NCI-H2196 treated with DMSO at 0.1 percent for 48 hours (cell line): ENCODE results near the gene CD2.

Source experiments
- DNase-seq: peaks from one replicate; lab custom pipeline; 2025; ENCODE audit not compliant: unreplicated experiment; lab: John Stamatoyannopoulos, UW

Gene CD2

DNA sequence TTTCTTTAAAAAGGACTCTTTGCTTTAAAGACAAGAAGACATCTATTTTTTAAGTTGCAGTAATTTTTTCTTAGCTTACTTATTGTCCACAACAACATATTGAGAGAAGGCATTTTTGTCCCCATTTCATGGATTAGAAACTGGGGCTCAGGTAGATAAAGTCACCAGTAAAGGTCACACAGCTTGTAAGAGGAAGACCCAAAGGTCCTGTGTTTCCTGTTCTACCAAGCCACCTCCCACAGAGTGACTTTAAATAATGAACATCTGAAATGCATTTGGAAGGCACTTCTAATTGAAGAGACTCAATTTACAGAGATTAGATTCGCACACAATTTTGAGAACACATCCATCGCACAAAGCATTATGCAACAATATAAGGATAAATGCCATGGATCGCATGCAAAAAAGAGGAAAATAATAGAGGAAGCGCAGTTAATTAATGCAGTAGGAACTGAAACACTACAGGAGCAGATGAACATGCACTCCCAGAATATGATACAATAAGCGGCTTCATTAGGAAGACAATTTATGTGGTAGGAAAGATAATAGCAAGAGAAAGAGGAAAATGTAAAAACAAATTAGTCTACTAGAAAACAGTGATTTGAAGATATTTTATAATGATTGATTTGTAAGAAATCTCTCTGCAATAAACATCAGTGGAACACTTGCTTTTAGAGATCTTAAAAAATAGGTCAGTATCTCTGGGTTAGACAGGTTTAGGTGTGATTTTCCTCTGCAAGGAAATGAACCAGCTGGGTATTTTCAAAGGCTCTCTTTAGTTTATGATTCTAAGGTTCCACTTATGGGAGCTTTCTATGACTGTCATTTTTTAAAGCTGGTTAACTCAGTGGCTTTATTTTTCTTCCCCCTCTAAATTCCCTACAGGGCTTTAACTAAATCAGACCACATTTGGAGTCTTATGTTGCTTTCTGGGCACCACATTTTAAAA lies 27.1 kb upstream of the CD2 start:
- DNase-seq, result no peak

DNA sequence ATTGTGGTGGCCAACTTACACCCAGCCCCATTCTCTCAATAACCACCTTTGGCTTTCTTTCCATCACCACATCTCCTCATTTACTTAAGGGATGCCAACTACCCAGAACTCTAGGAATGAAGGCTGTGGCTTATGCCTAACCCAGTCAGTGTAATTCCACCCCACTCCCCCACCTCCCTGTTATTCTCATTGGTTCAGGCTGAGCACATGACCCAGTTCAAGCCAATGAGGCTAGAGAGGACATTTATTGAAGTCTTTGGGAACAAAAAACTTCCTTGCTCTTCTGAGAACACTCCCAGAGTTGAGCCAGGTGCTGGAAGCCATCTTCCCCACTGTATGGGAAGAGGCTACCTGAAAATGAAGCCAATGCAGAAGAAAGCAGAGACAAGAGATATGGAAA lies 22.8 kb upstream of the CD2 start:
- DNase-seq, result no peak

DNA sequence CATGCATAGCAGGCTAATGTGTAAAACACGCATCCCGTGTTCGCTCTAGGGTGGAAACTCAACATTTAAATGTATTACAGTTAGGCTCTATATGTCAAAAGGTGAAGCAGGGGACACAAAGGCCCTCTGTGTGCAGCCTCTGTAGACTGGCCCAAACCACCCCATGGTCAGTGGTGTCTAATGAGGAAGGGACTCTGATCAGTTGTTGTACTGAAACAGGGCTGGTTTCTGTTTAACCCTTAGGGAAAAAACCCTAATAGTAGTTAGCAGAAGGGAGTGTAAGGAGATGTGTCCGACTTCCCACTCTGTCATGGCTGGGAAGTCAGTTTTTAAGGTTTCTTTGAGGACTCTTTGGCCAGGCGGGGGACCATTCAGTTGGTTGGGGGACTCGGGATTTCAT lies 21.5 kb upstream of the CD2 start:
- DNase-seq, result no peak

DNA sequence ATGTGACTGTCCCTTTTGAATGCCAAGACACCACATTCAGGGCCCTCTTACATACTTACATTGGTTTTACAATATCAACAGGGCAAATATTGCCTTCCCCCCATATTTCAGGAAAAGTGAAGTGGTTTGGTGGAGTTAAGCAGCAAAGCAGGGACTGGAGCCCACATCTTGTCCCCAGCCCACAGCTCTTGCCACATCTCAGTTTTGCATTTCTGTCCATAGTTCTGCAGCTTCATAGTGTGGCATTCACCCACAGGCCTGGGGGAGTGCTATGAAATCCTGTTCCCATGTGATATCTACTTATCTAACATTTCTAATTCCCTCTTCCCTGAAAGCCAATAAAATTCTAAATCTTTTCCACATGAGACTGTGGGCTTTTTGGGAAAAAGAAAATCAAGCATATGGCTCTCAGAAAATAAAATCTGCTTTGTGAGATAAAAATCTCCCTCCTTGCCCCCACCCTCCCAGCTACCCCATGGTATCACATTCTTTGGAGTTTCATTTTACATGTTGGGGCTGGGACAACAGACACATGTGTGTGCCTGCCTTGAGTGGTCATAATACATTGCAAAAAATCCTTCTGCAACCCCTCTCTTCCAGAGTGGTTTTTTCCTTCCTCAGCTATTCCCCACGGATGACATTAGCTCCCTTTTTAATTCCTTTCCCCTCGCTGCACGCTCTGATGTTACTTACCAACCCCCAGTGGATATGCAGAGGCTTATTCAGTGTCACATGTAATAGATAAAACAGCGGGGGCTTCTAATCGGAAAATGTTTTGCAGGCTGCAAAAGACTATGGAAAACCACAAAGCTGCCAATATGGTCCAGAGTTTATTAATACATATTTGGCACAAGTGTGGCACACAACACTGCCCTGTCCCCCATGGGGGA lies 20.5 kb upstream of the CD2 start:
- no peak for DNase-seq

DNA sequence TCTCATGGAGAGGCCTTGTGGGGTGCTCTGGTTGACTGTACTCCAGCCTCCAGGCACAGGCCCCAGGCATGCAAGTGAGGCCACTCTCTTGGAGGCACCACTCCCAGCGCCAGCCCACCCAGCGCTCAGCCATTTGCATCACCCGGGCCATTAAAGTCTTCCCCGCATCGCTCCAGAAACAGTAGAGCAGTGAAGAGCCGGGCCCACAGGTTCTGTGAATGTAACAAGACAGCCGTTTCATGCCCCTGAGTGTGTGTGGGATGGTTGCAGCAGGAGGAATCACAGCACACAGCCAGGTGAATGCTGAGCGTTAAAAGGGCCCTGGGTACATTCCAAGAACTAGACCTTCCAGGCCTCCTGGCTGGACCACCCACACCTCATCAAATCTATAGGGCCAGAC lies 19.0 kb upstream of the CD2 start:
- no peak for DNase-seq

DNA sequence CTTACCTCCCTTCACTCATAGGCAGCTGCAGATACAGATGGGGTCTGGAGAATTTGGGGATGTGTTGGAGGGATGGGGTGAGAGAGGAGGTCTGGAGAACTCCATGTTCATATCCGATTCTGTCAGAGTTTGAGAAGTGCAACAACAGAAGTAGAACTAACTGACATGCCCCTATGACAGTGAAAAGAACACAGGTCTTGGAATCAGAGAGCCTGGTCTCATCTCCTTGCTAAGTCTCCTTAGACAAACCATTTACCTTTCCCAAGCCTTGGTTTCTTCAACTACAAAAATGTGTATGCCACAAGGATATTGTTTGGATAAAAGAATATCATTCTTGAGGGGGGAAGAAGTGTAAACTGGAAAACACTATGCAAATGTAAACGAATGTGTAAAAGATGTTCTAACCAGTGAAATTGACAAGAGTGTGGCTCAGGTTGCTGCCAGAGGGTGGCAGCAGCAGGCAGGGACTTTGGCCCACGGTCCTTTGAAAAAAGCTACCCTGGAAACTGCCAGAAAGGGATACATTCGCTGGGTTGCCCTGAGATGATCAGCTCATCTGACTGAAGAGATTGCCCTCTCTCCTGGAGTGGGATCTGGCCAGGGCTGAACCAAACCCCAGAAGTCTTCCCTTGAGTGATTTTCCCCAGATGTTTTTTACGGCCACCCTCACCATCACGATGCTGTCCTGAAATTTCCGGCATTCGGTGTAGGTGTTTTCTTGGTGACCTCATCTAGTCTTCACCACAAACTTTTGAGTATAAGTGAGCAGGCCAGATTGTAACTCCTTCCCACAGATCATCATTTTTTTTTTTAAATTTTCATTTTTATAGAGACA lies 17.0 kb upstream of the CD2 start:
- peak; percentile 23 for DNase-seq

DNA sequence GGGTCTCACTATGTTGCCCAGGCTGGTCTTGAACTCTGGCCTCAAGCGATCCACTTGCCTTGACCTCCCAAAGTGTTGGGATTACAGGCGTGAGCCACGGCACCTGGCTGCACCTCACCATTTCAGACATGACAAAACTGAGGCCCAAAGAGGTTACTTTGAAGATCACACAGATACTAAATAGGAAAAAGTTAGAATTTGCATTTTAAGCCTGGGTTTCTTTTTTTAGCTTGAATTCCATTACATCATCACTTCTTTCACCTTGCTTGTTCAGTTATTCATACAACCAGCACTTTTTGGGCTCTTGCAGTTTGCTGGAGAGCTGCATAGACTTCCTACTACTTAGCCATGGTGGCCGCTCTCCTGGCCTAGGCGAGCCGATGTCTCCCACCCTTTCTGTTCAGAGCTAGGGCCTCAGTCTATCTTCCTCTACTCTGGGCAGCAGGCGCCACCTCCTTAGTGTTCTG lies 16.3 kb upstream of the CD2 start:
- no peak for DNase-seq

DNA sequence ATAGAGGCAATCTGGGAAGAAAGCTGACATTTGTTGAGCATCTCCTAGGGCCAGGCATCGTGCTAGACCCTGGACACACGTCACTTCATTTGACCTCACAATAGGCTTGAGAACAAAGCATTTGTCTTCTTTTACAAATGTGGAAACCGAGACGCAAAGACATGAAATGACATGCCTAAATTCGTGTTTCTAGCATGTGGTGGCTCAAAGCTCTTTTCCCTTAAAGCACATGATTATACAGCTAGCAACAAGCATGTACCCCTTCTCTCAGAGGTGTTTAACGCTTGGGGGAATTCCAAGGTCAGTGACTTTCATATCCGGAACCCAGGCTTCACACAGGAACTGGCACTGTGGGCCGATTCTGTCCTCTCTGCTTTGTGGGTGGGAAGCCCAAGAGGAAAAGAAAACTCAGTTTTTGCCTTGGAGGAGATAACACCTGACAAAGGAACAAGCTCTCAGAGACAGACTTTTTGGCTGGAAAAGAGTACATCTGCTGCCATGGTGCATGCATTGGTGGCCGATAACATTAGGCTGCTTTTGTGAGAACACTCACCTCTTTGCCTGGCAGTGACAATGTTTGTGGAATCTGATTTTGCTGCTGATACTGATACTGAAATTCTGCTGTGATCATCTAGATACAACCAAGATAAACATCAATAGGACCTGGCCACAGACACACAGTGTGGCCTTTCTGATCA lies 15.4 kb upstream of the CD2 start:
- DNase-seq, result no peak

DNA sequence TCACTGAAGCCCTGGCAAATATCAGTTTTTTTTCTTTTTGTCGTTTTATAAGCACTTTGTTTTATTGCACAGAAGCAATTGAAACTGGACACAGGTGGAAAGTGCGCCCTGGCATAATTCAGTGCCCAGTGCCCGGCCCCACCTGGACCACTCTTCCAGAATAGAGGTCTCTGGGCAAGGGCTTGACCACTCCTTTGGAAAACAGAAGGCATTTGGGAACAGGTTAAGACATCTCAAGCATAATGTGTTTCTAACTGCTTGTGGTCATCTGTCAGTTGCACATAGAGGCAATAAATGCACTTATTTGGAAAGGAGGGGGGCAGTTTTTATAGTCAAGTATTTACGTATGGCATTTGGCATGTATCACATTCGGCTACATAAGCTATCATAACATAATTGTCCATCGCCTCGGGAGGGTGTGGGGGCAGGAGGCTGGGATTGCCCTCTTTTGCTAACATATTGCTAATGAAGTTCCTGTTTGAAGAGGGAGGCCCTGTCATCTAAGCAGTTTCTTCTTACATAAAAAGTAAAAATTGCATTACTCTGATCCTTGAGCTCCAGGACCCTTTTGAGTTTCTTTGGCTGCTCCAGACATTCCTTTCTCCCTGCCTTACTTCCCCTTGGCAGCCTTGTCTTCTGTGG lies 14.7 kb upstream of the CD2 start:
- DNase-seq, result no peak

DNA sequence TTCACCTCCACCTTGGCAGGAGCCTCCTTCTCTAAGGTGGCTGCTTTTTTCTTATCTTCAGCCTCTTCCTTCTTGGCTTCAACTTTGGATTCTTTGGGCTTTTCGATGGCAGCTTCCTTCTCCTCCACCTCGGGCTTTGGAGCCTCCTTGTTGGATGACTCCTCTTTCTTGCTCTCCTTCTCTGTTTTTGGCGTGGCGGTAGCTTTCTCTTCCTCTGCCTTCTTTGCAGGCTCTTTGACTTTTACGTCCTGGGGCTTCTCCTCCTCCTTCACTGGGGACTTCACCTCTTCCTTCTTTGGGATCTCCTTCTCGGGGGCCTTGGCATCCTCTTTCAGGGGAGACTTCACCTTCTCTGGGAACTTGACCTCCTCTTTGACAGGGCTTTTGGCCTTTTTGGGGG lies 13.9 kb upstream of the CD2 start:
- DNase-seq, result no peak

DNA sequence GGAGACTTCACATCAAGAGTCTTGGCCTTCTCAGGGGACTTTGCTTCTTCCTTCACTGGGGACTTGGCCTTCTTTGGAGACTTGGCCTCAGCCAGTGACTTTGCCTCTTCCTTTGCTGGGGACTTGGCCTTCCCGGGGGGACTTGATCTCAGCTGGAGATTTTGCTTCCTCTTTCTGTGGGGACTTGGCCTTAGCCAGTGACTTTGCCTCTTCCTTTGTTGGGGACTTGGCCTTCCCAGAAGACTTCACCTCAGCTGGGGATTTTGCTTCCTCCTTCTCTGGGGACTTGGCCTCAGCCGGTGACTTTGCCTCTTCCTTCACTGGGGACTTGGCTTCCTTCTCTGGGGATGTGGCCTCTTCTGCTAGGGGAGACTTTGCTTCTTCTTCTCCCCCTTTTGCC lies 13.5 kb upstream of the CD2 start:
- DNase-seq, result no peak

DNA sequence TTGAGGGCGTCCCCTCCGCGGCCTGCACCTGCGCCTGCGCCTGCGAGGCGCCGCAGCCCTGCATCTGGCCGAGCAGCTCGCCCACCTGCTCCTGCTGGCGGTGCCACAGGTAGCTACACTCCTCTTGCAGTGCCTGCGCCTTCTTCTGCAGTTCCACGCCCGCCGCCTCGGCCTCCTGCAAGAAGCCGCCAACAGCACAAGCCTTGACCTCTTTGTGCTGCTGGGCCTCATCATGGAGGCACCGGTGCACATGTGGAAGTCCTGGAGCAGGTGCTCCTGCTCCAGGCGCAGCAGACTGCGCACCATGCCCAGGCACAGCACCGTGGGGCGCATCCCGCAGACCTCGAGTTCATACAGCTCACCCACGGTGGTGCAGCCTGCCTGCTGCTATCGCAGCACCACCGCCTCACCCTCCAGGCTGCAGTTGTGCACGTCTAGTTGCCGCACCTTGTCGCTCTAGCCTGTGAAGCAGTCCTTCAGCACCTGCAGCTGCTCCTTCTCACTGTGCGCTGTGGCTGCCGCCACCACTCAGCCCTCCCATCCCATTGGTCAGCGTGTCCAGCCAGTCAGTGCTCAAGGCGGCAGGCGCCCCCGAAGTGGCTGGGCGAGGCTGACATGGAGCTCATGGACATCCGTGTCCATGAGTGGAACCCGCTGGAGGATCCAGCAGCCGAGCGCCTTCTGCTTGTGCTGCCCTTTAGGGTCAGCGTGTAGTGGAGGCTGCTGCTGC lies 12.2 kb upstream of the CD2 start:
- DNase-seq, result no peak

DNA sequence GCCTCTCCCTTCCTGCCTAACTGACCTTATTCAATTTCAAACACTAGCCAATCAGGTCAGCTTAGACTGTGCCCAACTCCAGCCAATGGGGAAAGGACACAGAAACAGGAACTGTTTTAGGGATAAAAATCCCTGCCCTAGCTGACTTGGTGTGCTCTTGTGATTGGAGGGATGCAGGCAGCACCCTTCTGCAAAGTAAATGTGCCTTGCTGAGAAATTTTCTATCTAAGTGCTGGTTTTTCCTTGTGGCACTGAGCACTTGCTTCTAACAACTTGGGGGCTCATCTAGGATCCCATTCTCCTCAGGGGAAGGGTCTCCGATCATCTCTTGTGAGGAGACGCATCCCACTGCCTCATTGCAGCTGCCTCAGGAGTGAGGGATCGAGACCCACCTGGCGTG lies 10.7 kb upstream of the CD2 start:
- no peak for DNase-seq

DNA sequence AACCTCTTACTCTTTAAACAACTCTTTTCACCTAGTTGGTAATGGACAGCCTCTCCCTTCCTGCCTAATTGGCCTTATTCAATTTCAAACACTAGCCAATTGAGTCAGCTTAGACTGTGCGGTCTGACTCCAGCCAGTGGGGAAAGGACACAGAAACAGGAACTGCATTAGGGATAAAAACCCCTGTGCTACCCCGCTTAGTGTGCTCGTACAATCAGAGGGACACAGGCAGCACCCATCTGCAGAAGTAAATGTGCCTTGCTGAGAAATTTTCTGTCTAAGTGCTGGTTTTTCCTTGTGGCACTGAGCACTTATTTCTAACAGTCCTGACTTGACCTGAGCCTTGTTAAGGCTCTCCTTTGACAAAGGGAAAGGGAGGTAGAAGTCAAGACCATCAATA lies 6.0 kb upstream of the CD2 start:
- no peak for DNase-seq

DNA sequence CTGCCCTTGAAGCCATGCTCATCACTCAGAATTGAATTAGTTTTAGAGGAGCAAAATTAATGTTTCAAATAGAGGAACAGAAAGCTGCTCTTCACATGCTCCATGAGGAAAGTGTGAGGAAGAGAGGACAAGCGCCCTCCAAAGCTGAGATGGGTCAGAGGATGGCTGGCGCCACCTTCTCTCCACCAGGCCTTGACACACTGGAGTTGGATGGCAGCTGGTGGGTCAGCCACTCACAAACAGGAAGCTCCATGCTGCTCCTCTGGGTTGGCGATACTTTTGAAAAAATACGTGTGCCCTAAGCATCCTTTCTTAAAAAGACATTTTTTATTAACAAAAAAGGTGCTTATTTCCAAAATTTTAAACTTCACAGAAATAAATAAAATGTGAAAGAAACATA lies 3.1 kb upstream of the CD2 start:
- DNase-seq, result no peak

DNA sequence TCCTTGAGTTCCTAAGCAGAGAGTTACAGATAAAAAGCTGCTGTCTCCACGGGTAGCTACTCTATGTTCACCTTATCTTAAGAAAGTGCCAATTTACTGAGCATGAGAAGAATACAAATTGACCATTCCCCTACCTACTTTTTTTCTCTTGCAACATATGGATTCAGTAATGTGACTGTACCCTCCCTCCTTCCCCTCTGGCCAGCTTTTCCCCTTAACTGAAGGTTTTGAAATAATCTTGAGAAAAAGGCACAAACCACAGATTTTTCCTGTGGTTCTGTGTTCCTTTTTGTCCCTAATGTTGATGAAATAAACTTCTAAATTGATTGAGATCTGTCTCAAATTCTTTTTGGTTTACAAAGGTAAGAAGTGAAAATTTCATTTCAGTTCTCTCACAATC lies 2.6 kb upstream of the CD2 start:
- no peak for DNase-seq

DNA sequence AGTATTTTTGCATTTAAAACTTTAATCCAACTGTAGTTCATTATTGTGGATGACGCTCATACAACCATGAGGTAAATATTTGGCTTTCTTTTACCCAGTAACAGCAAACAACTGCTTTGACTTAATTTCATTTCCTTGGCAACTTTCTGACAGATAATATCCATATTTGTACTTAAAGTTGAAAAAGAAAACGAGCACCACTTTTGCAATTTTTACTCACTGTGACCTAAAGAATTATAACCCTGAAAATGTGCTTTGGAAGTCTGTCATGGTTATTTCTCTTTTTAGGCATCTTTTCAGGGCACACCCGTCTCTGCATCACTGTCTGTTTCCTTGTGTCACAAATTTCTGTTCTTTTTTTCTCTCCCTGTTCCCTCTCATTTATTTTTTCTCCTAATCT lies 918 bp upstream of the CD2 start:
- DNase-seq, result no peak

DNA sequence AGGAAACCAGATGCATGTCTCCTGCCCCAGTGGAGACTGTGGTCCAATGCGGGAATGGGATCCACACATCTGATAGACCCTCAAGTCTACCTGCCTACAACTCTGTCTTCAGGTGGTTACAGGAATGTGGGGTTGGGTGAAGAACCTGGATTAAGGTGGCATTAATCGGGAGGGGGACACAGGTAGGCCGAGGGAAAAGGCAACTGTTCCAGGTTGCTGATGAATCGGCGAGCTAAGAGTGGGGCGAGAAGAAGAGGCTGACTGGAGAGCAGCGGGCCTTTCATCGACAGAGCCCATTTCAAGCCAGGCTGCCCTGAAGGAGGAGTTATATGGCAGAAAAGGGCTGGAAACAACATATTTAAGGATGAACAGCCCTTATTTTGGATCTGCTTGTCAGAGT lies 836 bp downstream of the CD2 start:
- no peak for DNase-seq

DNA sequence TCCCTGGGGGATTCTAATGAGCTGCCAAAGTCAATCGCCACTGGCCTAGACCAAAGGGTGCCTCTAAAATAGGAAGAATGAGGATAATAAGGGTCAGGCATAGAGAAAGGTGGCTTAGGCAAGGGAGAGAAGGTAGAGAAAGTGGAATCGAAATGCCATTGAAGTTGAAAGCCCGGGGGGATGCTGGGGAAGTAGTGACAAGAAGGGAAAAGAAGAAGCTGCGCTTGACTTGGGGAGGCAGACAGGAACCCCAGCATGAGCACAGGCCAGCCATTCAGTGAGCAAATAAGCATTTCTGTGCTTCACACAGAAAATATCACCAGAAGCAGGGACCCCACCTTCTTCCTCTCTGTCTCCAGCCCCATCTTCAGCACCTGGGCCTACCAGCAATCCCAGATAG lies 1.5 kb downstream of the CD2 start:
- no peak for DNase-seq
